ENCODE measurements around the gene MTURN. TPM values are rescaled to one million over a fixed set of nuclear protein-coding genes. Genes with fewer than 3 reads are reported as not detected.

The MTURN gene
- polyA plus RNA-seq, 3 donors, result 9.3 to 111 (median 72.0) TPM

GRCh38 chr7:30150711-30151110, 15.9 kb downstream of the MTURN start:
- no peak overlapping the region for H3K27ac ChIP-seq (ENCODE audit: low read depth, low read length)
- WGBS, 3 donors, result 69 to 92% (median 88%) methylated on average over 7 of the region's 7 CpGs

DNA sequence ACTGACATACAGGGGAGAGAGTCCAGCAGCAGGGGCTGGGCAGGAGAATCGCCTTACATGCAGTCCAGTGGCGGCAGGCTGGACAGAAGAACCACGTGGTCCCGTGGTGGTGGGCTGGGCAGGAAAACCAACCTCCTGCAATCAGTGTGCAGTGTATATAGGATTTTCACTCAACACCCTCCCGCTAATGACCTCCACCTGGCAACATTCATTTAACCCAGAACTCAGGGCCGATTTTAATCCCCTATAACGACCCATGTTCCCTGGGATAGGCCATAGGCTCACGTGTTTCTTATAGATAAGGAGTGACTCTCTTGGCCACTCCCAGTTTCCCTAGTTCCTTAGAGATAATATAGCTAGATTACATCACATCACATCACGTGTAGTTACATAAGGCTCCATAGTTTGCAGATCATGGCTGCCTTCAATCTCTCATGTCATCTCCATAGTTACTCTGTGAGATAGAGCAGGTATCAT, 19.4 kb downstream of the MTURN start:
- no peak overlapping the region for H3K27ac ChIP-seq (ENCODE audit: low read depth, low read length)
- 78 to 85% (median 84%) methylated on average over 9 of the region's 9 CpGs for WGBS, 3 donors

- 66 to 73% (median 66%) methylated on average over 8 of the region's 8 CpGs for WGBS, 3 donors
- no peak overlapping the region for H3K27ac ChIP-seq (ENCODE audit: low read depth, low read length)
Measured at GRCh38 chr7:30155481-30155880, 20.7 kb downstream of the MTURN start.

- WGBS, 3 donors, result 78 to 92% (median 79%) methylated on average over 9 of the region's 9 CpGs
Measured at GRCh38 chr7:30157204-30157603, 22.4 kb downstream of the MTURN start.

DNA sequence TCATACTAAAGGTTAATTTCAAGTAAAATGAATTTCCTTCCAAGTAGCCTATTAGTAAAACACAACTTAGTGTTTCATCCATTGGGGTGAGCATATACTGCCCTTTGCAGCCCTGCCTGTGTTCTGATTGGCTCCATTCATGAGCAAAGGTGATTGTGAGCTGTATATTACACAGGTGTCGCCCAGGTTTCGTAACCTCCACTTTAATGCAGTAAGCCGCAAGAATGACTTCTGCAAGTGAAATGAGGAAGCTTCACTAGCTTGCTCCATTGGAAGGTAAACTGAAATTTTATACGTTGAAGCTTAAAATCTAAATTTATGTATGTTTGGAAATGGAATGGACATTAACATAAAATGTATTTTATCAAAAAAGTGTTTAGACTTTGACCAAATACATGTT, 24.4 kb downstream of the MTURN start:
- H3K27ac ChIP-seq (ENCODE audit: low read depth, low read length), result no peak overlapping the region
- 59 to 82% (median 61%) methylated on average over 4 of the region's 4 CpGs for WGBS, 3 donors

More at GRCh38 chr7:30157204-30157603, 22.4 kb downstream of the MTURN start:
- no peak overlapping the region for H3K27ac ChIP-seq (ENCODE audit: low read depth, low read length)

- WGBS, 3 donors, result 34 to 43% (median 38%) methylated on average over 6 of the region's 6 CpGs
- no peak overlapping the region for H3K27ac ChIP-seq (ENCODE audit: low read depth, low read length)
Measured at GRCh38 chr7:30159698-30160143, 24.9 kb downstream of the MTURN start.

DNA sequence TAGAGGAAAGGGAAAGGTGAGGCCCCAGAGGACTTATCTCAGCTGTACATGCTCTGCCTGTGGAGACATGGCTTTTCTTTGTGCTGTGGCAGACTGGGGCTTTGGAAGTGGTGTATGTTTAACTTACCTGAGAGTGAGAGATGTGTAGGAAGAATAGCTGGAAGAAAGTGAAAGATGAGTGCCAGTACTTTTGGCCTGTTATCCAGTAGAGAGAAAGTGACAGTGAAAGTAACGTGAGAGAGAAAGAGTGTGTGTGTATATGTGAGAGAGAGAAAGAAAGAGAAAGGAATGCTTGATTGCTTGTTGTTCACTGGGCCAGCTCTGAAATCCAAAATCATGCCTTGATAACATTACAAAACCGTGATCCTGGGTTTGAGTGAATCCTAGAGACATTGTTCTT, 25.5 kb downstream of the MTURN start:
- 84 to 90% (median 86%) methylated on average over 2 of the region's 2 CpGs for WGBS, 3 donors
- H3K27ac ChIP-seq (ENCODE audit: low read depth, low read length), result no peak overlapping the region

- WGBS, 3 donors, result 40 to 78% (median 48%) methylated on average over 3 of the region's 3 CpGs
- no peak overlapping the region for H3K27ac ChIP-seq (ENCODE audit: low read depth, low read length)
Measured at GRCh38 chr7:30162133-30162532, 27.3 kb downstream of the MTURN start.

GRCh38 chr7:30162622-30163124, 27.9 kb downstream of the MTURN start:
- 47 to 75% (median 53%) methylated on average over 5 of the region's 5 CpGs for WGBS, 3 donors
- no peak overlapping the region for H3K27ac ChIP-seq (ENCODE audit: low read depth, low read length)

DNA sequence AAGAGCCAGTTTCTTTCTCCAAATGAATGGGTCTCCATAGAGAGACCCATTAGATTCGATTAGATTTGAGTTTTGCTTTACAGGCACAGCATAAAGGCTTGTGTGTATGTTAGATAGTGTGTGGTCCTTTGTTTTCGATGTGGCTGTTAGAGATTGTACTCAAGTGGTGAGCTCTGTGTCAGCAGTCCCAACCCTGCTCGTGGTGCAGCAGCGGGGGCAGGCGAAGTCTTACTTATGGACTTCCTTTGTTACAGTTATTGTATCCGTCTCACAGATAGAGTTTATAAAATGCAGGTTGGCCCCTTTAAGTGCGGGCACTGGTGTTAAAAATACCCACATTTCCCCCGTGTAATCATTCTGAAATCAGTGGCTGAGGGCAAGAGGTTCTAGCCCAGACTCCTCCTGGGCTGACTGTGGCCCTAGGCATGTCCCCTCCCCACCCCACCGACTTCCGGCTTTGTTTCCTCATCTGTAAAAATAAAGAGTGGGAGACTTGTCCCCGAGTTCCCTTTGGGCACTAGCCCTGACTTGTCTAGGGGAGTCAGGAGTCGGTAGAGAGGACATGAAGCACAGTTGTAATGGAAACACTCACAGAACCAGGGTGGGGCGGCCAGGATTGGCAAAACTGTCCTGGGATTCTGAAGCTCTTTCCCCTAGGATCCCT, 28.6 kb downstream of the MTURN start:
- no peak overlapping the region for H3K27ac ChIP-seq (ENCODE audit: low read depth, low read length)
- 35 to 60% (median 40%) methylated on average over 13 of the region's 13 CpGs for WGBS, 3 donors

GRCh38 chr7:30164567-30164966, 29.8 kb downstream of the MTURN start:
- 60 to 78% (median 76%) methylated on average over 6 of the region's 6 CpGs for WGBS, 3 donors
- no peak overlapping the region for H3K27ac ChIP-seq (ENCODE audit: low read depth, low read length)

- 68 to 85% (median 72%) methylated on average over 3 of the region's 3 CpGs for WGBS, 3 donors
- H3K27ac ChIP-seq (ENCODE audit: low read depth, low read length), result no peak overlapping the region
Measured at GRCh38 chr7:30165590-30165989, 30.8 kb downstream of the MTURN start.

GRCh38 chr7:30166155-30166840, 31.5 kb downstream of the MTURN start:
- no peak overlapping the region for H3K27ac ChIP-seq (ENCODE audit: low read depth, low read length)
- 82 to 88% (median 83%) methylated on average over 12 of the region's 12 CpGs for WGBS, 3 donors

DNA sequence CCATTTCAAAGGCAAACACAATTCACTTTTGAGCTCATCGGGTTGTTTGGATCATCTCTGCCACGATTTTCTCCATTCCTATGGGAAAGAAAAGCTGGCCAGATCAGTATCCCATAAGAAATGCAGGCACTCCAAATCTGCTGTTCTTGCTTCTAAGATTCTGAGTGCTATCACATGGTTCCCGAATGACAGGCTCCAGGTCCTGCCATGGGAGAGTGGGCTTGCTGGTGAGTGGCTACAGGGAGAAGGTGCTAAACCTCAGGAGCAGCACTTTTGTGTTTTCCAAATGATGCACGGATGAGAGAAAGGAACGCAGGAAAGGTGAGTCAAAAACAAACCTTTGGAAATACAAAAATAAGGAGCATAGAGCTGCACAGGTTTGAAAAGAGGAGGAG, 32.1 kb downstream of the MTURN start:
- 77 to 89% (median 88%) methylated on average over 5 of the region's 5 CpGs for WGBS, 3 donors
- no peak overlapping the region for H3K27ac ChIP-seq (ENCODE audit: low read depth, low read length)

DNA sequence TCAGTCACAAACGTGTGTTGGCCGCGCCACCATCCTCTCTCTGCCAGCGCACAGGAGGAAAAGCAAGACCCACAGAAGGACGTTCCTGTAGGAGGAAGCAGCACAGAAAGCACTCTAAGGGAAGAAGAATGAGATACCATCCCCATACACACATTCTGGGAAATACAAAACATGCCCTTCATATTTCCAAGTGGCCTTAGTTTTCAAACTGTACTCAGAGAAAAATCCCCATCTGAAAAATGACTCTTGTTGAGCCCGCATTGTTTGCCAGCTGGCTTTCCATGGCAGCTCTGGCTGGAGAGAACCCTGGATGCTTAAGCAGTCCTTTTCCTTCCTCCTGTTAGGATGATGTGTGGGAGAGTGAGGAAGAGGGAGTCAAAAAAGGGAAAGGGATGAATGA, 33.1 kb downstream of the MTURN start:
- H3K27ac ChIP-seq (ENCODE audit: low read depth, low read length), result no peak overlapping the region
- 84 to 91% (median 86%) methylated on average over 6 of the region's 6 CpGs for WGBS, 3 donors

DNA sequence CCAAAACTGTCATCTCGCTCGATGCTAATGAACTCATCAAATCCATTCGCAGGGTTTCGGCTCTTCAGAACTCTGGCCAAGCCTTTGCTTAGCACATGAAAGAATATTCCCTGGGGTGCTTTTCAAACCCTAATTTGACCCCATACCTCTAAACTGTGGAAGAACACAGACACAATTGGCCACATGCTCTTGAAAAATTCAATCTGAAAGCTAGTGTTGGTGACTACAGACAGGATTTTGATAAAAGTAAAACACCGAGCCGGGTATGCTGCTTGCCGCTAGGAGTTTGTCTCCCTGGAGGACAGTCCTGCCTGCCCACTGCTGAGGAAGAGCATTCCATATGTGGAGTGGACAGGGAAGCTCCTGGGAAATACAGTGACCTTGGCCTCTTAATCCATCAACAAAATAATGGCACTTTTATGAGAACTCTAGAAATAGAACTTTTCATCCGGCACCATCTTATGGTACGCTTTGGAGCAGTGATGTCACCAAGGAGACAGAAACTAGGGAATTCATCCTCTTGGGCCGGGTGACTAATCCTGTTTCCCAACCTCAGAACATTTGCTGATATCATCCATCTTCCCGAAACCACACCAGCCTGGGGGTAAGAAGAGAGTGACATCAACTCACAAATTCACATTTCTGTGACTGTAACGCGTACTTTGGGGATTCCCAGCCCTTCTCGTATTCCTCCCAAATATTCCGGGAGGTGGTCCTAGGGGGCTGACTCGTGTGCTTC, 34.2 kb downstream of the MTURN start:
- no peak overlapping the region for H3K27ac ChIP-seq (ENCODE audit: low read depth, low read length)
- 55 to 76% (median 70%) methylated on average over 16 of the region's 16 CpGs for WGBS, 3 donors

DNA sequence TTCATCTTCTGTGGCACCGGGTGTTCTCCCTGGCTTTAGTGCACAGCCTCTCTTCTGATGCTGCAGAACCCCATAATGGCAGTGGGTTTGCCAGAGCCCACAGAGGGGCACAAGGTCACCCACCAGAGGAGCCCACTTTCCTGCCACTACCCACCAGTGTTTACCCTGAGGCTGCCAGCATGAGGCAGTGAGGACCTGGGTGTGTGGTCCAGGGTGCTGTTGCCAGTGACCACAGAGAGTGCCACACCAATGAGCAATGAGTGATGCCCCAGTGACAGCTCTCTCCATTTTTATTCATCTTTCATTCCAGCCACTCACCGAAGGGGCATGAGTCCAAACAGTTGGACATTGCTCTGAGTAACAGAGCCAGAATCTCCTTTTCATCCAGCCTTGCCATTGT, 34.8 kb downstream of the MTURN start:
- H3K27ac ChIP-seq (ENCODE audit: low read depth, low read length), result no peak overlapping the region
- 81 to 88% (median 83%) methylated on average over 2 of the region's 2 CpGs for WGBS, 3 donors

DNA sequence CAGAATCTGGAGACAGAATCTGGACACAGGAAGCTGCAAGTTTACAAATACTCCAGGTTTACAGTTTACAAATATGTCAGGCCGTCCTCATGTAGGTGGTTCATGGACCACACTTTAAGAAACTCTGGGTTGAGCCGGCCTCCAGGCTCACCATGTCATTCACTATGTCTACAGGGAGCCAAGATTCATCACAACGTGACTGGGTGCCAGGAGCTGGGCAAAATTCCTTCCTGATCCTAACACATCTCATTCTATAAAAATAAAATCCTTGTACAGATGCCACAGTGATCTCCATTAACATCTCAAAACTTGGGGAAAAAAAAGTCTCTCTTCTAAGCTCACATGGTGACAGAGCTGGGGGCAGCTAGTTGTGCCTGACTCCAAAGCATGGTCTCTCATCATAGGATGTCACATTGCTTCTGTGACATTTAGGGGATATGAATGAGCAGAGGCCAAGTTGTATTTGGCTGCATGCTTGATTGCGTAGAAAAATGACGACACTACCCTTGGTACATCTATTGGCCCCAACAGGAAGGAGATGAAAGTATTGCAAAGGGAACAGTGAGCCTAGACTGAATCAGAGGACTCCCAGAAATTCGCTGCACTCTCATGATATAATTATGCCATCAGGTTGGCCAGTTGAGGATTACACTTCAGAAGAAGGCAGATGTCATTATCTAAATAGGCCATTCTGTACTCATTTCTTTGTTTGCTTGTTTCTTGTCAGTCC, 35.9 kb downstream of the MTURN start:
- WGBS, 3 donors, result 64 to 84% (median 66%) methylated on average over 6 of the region's 6 CpGs
- H3K27ac ChIP-seq (ENCODE audit: low read depth, low read length), result no peak overlapping the region
